NCI-H69 (cell line): ENCODE data around the gene ZNF484.
"Not testable (repeated sequence)": the region's sequence is repeated elsewhere in the genome, so short reads cannot be mapped to it uniquely, and the experiment has no call there.

Experiments used
- DNase-seq: peaks from one replicate; lab custom pipeline; 2025; lab: John Stamatoyannopoulos, UW

The ZNF484 gene

GRCh38 chr9:92877531-92878430 is at the start of gene ZNF484:
TSS of gene ZNF484 (minus strand) at chr9:92878038. CDS start at chr9:92875029, 3,009 bp downstream.
- peak; percentile 99 for DNase-seq

GRCh38 chr9:92920437-92920836 is 42.6 kb upstream of the ZNF484 start:
- DNase-seq: no peak

- peak; percentile 34 for DNase-seq
Measured at GRCh38 chr9:92917176-92917800, 39.5 kb upstream of the ZNF484 start.

GRCh38 chr9:92911511-92912475 is 34.0 kb upstream of the ZNF484 start:
- peak; percentile 86 for DNase-seq

GRCh38 chr9:92905137-92905536 is 27.3 kb upstream of the ZNF484 start:
- DNase-seq: not testable (repeated sequence)

- DNase-seq: no peak
Measured at GRCh38 chr9:92897323-92897722, 19.5 kb upstream of the ZNF484 start.

GRCh38 chr9:92895812-92896436 is 18.1 kb upstream of the ZNF484 start:
- DNase-seq: peak; percentile 56

- no peak for DNase-seq
Measured at GRCh38 chr9:92894711-92895362, 17.0 kb upstream of the ZNF484 start.

GRCh38 chr9:92893916-92894610 is 16.2 kb upstream of the ZNF484 start:
- DNase-seq: not testable (repeated sequence)

- not testable (repeated sequence) for DNase-seq
Measured at GRCh38 chr9:92892276-92892675, 14.4 kb upstream of the ZNF484 start.

GRCh38 chr9:92890761-92891160 is 12.9 kb upstream of the ZNF484 start:
- no peak for DNase-seq

- no peak for DNase-seq
Measured at GRCh38 chr9:92887880-92888338, 10.1 kb upstream of the ZNF484 start.

- not testable (repeated sequence) for DNase-seq
Measured at GRCh38 chr9:92886846-92887610, 9.2 kb upstream of the ZNF484 start.

- not testable (repeated sequence) for DNase-seq
Measured at GRCh38 chr9:92883666-92884405, 6.0 kb upstream of the ZNF484 start.

- DNase-seq: no peak
Measured at GRCh38 chr9:92882276-92882675, 4.4 kb upstream of the ZNF484 start.

- DNase-seq: no peak
Measured at GRCh38 chr9:92875373-92875772, 2.5 kb downstream of the ZNF484 start.

GRCh38 chr9:92870289-92870688 is 7.5 kb downstream of the ZNF484 start:
- no peak for DNase-seq

- DNase-seq: not testable (repeated sequence)
Measured at GRCh38 chr9:92866600-92866999, 11.2 kb downstream of the ZNF484 start.

- DNase-seq: no peak
Measured at GRCh38 chr9:92864152-92864551, 13.7 kb downstream of the ZNF484 start.
